ENCODE results near the gene SDF4.

Gene SDF4

GRCh38 chr1:1210726-1211540 is 20.9 kb downstream of the SDF4 start:
- peak; percentile 9 for DNase-seq

GRCh38 chr1:1208713-1209433 is 22.9 kb downstream of the SDF4 start:
- DNase-seq: peak; percentile 28

- no peak for DNase-seq
Measured at GRCh38 chr1:1207571-1207892, 24.3 kb downstream of the SDF4 start.

GRCh38 chr1:1206966-1207531 is 24.8 kb downstream of the SDF4 start:
- DNase-seq: no peak

- DNase-seq: peak; percentile 62
Measured at GRCh38 chr1:1206376-1206965, 25.3 kb downstream of the SDF4 start, which contains the start of gene TNFRSF18. TNFRSF18 (minus strand) TSS chr1:1206592; CDS start chr1:1206571, 21 bp downstream.

- no peak for DNase-seq
Measured at GRCh38 chr1:1205769-1206375, 25.9 kb downstream of the SDF4 start.

- no peak for DNase-seq
Measured at GRCh38 chr1:1204998-1205768, 26.6 kb downstream of the SDF4 start.

- DNase-seq: no peak
Measured at GRCh38 chr1:1204425-1204920, 27.3 kb downstream of the SDF4 start.

GRCh38 chr1:1203561-1204424 is 28.0 kb downstream of the SDF4 start:
- DNase-seq: no peak

GRCh38 chr1:1202831-1203560 is 28.8 kb downstream of the SDF4 start:
- peak; percentile 18 for DNase-seq

GRCh38 chr1:1200876-1201810 is 30.7 kb downstream of the SDF4 start:
- DNase-seq: peak; percentile 62

- no peak for DNase-seq
Measured at GRCh38 chr1:1199961-1200875, 31.6 kb downstream of the SDF4 start.

- DNase-seq: no peak
Measured at GRCh38 chr1:1199141-1199960, 32.5 kb downstream of the SDF4 start.

GRCh38 chr1:1198423-1199140 is 33.2 kb downstream of the SDF4 start:
- DNase-seq: no peak

- DNase-seq: no peak
Measured at GRCh38 chr1:1197551-1198422, 34.0 kb downstream of the SDF4 start.

- DNase-seq: no peak
Measured at GRCh38 chr1:1197188-1197500, 34.7 kb downstream of the SDF4 start.

All from NCI-H69 (cell line).